NCI-H146 treated with DMSO at 0.1 percent for 48 hours (cell line): ENCODE data around the gene ZNF324.
A peak's percentile ranks its signal among the peaks of the same experiment; 100 is the strongest.
"Not testable (repeated sequence)": the region's sequence is repeated elsewhere in the genome, so short reads cannot be mapped to it uniquely, and the experiment has no call there.

Experiments used
- DNase-seq: peaks from one replicate; lab custom pipeline; 2025; ENCODE audit not compliant: unreplicated experiment; lab: John Stamatoyannopoulos, UW

The ZNF324 gene

GRCh38 chr19:58498316-58499020 is 31.6 kb downstream of the ZNF324 start:
- no peak for DNase-seq

- DNase-seq: peak; percentile 97
Observed at GRCh38 chr19:58499021-58499927, 32.4 kb downstream of the ZNF324 start.

- no peak for DNase-seq
Observed at GRCh38 chr19:58500242-58500641, 33.4 kb downstream of the ZNF324 start.

GRCh38 chr19:58507602-58508223 is 40.8 kb downstream of the ZNF324 start:
- DNase-seq: not testable (repeated sequence)

GRCh38 chr19:58509731-58510083 is 42.8 kb downstream of the ZNF324 start:
- DNase-seq: no peak

- no peak for DNase-seq
Observed at GRCh38 chr19:58510084-58510862, 43.4 kb downstream of the ZNF324 start.

- DNase-seq: no peak
Observed at GRCh38 chr19:58511353-58512208, 44.7 kb downstream of the ZNF324 start, which contains the start of gene SLC27A5. Gene SLC27A5 (minus strand): TSS chr19:58511992. CDS start chr19:58511955, 37 bp downstream.

- DNase-seq: no peak
Observed at GRCh38 chr19:58513213-58513693, 46.4 kb downstream of the ZNF324 start.

GRCh38 chr19:58513694-58514563 is 47.0 kb downstream of the ZNF324 start:
- peak; percentile 58 for DNase-seq

GRCh38 chr19:58514564-58515022 is 47.7 kb downstream of the ZNF324 start:
- no peak for DNase-seq

GRCh38 chr19:58515259-58515658 is 48.4 kb downstream of the ZNF324 start:
- no peak for DNase-seq

- no peak for DNase-seq
Observed at GRCh38 chr19:58516246-58516836, 49.5 kb downstream of the ZNF324 start.

GRCh38 chr19:58516964-58517833 is 50.3 kb downstream of the ZNF324 start:
- no peak for DNase-seq

- no peak for DNase-seq
Observed at GRCh38 chr19:58518256-58519086, 51.6 kb downstream of the ZNF324 start.

GRCh38 chr19:58519087-58519354 is 52.1 kb downstream of the ZNF324 start:
- DNase-seq: peak; percentile 77

GRCh38 chr19:58519355-58520256 is 52.7 kb downstream of the ZNF324 start, which contains the start of gene ZBTB45:
Gene ZBTB45 (minus strand): TSS chr19:58519810. CDS start chr19:58517673, 2,137 bp downstream.
- DNase-seq: peak; percentile 98
